IPS-20b (cell line): ENCODE measurements around the gene SPATA32.
"Not testable (repeated sequence)": the region's sequence is repeated elsewhere in the genome, so short reads cannot be mapped to it uniquely, and the experiment has no call there.

Experiments used
- H3K27ac ChIP-seq: one replicate; pipeline ENCODE4 v1.5.1; 2013; ENCODE audit warnings: low read length
- H3K27me3 ChIP-seq: 2 replicates; pipeline ENCODE4 v1.6.1; 2013; ENCODE audit warnings: mild to moderate bottlenecking, low read length, inconsistent platforms; ENCODE audit not compliant: insufficient read depth
- H3K36me3 ChIP-seq: 2 replicates; pipeline ENCODE4 v1.6.1; 2013; ENCODE audit warnings: low read depth, mild to moderate bottlenecking, inconsistent platforms, low read length, moderate library complexity; ENCODE audit not compliant: insufficient read depth
- H3K4me1 ChIP-seq: 2 replicates; pipeline ENCODE4 v1.6.1; 2013; ENCODE audit warnings: mild to moderate bottlenecking, control low read depth, inconsistent platforms, low read length, moderate library complexity; ENCODE audit not compliant: insufficient read depth
- H3K4me3 ChIP-seq: 2 replicates; pipeline ENCODE4 v1.5.1; 2013; ENCODE audit warnings: mild to moderate bottlenecking, low read length, inconsistent platforms
- H3K9ac ChIP-seq: 2 replicates; pipeline ENCODE4 v1.6.1; 2013; ENCODE audit warnings: low read depth, mild to moderate bottlenecking, inconsistent platforms, low read length, moderate library complexity
- H3K9me3 ChIP-seq: 2 replicates; pipeline ENCODE4 v1.6.1; 2013; ENCODE audit warnings: mild to moderate bottlenecking, low read depth, low read length, inconsistent platforms; ENCODE audit not compliant: insufficient read depth

The SPATA32 gene

DNA sequence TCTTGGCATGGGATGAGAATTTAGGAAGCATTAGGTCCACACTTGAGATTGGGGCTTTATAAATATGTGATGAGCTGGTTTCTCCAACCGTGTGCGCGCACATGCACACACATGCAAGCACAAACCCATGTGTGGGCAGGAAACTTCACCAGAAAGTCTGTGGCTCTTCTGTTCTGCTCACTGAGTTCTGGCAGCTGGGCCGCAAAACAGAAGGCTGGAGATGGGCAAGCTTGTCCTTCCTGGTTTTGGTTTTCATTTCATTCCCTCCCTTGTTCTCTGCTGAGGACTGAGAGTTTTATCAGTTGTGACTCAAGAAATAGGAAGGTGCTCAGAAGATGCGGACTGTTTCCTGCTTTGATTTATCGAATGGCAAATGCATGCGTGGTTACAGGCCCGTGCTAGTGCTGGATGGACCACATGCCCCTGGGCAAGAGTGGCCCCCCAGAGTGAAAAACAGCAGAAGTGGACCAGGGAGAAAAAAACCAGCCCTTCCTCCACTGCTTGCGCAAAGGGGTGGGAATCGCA lies 40.8 kb upstream of the SPATA32 start:
- H3K4me3 ChIP-seq, result no peak overlapping the region
- no peak overlapping the region for H3K27ac ChIP-seq
- H3K36me3 ChIP-seq, result no peaks in the 10 kb centered on the region
- H3K27me3 ChIP-seq, result no peaks in the 10 kb centered on the region
- H3K4me1 ChIP-seq, result no peaks in the 10 kb centered on the region; the same call in 1 of the 2 replicates
- no peak overlapping the region for H3K9ac ChIP-seq
- no peaks in the 10 kb centered on the region for H3K9me3 ChIP-seq

- not testable (repeated sequence) for H3K36me3 ChIP-seq, H3K9ac ChIP-seq, H3K27ac ChIP-seq, H3K4me1 ChIP-seq, H3K4me3 ChIP-seq, H3K9me3 ChIP-seq, H3K27me3 ChIP-seq
Measured at GRCh38 chr17:45302220-45302619, 40.3 kb upstream of the SPATA32 start.

GRCh38 chr17:45301674-45302073 lies 39.8 kb upstream of the SPATA32 start:
- H3K9ac ChIP-seq, result no peak overlapping the region
- H3K4me1 ChIP-seq, result no peaks in the 10 kb centered on the region; the same call in 1 of the 2 replicates
- H3K27ac ChIP-seq, result no peak overlapping the region

GRCh38 chr17:45300060-45300751 lies 38.3 kb upstream of the SPATA32 start:
- Histone ChIP-seq H3K36me3 (no peaks in the 10 kb centered on the region; the same call in 1 of the 2 replicates), H3K4me1 (no peaks in the 10 kb centered on the region), H3K9me3 (no peaks in the 10 kb centered on the region), H3K27me3 (no peaks in the 10 kb centered on the region), H3K4me3 (no peak overlapping the region), H3K9ac (no peak overlapping the region), H3K27ac (no peak overlapping the region)

More at GRCh38 chr17:45301674-45302073, 39.8 kb upstream of the SPATA32 start:
- no peaks in the 10 kb centered on the region; the same call in 1 of the 2 replicates for H3K36me3 ChIP-seq
- no peaks in the 10 kb centered on the region for H3K9me3 ChIP-seq
- no peak overlapping the region for H3K4me3 ChIP-seq
- H3K27me3 ChIP-seq, result no peaks in the 10 kb centered on the region

DNA sequence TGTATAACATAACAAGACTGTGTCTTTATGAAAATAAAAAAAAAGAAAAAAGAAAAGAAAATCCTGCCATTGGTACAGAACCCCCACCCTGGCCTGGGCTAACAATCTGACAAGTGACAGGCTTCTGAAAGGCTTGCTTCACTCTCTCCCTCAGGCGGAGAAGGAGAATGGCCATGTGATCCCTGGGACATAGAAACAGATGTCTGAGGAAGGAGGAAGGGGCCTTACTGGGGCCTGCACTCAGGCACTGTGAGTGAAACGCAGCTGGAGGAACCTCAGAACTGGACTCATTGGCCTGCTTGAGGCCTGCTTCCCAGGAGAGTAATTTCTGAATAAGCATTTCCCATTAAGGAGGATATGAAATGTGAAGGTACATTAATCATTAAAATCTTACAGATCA lies 37.5 kb upstream of the SPATA32 start:
- H3K27ac ChIP-seq, result no peak overlapping the region
- H3K9ac ChIP-seq, result no peak overlapping the region
- H3K4me3 ChIP-seq, result no peak overlapping the region

GRCh38 chr17:45298546-45299285 lies 36.8 kb upstream of the SPATA32 start:
- no peak overlapping the region for H3K27ac ChIP-seq
- no peak overlapping the region for H3K9ac ChIP-seq
- no peaks in the 10 kb centered on the region; the same call in 1 of the 2 replicates for H3K4me1 ChIP-seq
- no peak overlapping the region for H3K4me3 ChIP-seq
- H3K9me3 ChIP-seq, result no peaks in the 10 kb centered on the region
- H3K27me3 ChIP-seq, result no peaks in the 10 kb centered on the region
- no peaks in the 10 kb centered on the region; the same call in 1 of the 2 replicates for H3K36me3 ChIP-seq

More for the DNA sequence above, 37.5 kb upstream of the SPATA32 start:
- H3K36me3 ChIP-seq, result no peaks in the 10 kb centered on the region; the same call in 1 of the 2 replicates
- H3K27me3 ChIP-seq, result no peaks in the 10 kb centered on the region
- no peaks in the 10 kb centered on the region for H3K4me1 ChIP-seq
- no peaks in the 10 kb centered on the region for H3K9me3 ChIP-seq

- H3K4me3 ChIP-seq, result no peak overlapping the region
- H3K9me3 ChIP-seq, result no peaks in the 10 kb centered on the region
- no peak overlapping the region for H3K9ac ChIP-seq
- H3K36me3 ChIP-seq, result no peaks in the 10 kb centered on the region; the same call in 1 of the 2 replicates
- H3K4me1 ChIP-seq, result no peaks in the 10 kb centered on the region; the same call in 1 of the 2 replicates
- H3K27ac ChIP-seq, result no peak overlapping the region
- H3K27me3 ChIP-seq, result no peaks in the 10 kb centered on the region
Measured at GRCh38 chr17:45296833-45297124, 34.9 kb upstream of the SPATA32 start.

DNA sequence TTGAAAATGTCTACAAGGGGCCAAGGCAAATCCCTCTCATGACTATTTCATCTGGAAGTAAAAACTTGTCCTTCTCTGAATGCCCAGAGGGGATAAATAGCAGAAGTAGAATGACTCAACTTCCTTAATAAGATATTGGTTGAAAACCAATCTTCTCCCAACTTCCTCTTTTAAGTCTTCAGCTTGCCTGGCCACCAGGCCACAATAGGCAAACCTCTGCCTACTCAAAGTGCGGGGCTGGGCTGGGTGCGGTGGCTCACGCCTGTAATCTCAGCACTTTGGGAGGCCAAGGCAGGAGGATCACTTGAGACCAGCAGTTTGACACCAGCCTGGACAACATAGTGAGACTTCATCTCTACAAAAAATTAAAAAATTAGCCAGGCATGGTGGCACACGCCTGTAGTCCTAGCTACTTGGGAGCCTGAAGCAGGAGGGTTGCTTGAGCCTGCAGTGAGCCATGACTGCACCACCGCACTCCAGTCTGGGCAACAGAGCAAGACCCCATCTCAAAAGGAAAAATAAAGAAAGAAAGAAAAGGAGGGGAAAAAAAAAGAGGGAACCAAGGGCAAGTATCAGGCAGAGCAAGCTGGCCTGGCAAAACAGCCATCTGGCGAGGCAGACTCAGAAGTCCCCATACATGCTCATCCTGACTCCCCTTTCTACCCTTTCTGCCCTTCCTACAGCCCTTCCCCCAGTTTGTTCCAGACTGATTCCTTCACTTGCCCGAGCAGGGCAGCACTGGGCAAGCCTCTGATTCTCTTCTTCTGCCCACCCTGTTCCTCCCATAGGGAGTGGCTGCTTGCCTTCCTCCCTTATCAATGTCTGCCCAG lies 34.3 kb upstream of the SPATA32 start:
- Histone ChIP-seq H3K36me3 (no peaks in the 10 kb centered on the region; the same call in 1 of the 2 replicates), H3K27me3 (no peaks in the 10 kb centered on the region), H3K9ac (no peak overlapping the region), H3K4me1 (no peaks in the 10 kb centered on the region; the same call in 1 of the 2 replicates), H3K4me3 (no peak overlapping the region), H3K9me3 (no peaks in the 10 kb centered on the region), H3K27ac (no peak overlapping the region)

- Histone ChIP-seq H3K9ac (no peak overlapping the region), H3K27ac (no peak overlapping the region), H3K36me3 (peaks cover 3% of the 10 kb centered on the region; the same call in 1 of the 2 replicates), H3K4me1 (no peaks in the 10 kb centered on the region; the same call in 1 of the 2 replicates), H3K9me3 (no peaks in the 10 kb centered on the region), H3K27me3 (no peaks in the 10 kb centered on the region), H3K4me3 (no peak overlapping the region)
Measured at GRCh38 chr17:45294506-45294905, 32.6 kb upstream of the SPATA32 start.

DNA sequence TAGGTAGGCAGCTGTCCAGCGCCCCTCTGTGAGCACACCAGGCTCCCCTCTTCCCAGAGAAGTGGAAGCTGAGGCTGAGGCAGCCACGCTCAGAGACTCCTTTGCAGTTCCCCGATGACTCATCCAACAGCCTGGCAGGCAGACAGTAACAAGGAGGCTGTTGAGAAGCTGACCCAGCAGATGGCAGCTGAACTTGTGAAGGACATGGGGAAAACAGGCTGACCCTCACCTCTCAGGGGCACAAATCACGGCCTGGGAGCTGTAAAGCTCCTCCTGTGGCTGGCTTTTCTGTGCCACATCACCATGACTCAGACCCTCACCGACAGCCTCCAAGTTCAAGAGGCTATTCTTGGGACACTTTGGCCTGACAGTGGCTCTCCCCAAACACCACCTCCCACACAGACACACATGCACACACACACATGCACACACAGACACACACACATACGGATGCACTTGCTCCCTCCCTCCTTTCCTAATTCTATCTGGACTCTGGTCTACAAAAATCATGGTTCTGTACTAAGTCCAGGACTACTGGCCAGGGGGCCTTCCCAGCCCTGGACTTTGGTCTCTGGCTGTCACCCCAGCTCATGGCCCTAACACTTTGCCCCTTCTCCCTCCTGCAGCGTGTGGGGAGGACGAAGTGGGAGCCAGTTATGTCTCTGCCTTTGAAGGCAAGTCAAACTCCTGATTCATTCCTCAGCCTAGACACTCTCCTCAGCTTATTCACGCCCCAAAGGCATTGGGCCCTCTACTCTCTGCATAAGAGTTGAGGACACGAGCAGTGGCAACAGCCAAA lies 31.7 kb upstream of the SPATA32 start:
- H3K4me3 ChIP-seq, result no peak overlapping the region
- peaks cover 10% of the 10 kb centered on the region; the same call in 1 of the 2 replicates for H3K36me3 ChIP-seq
- H3K27ac ChIP-seq, result no peak overlapping the region
- no peaks in the 10 kb centered on the region for H3K9me3 ChIP-seq
- H3K27me3 ChIP-seq, result no peaks in the 10 kb centered on the region
- no peaks in the 10 kb centered on the region; the same call in 1 of the 2 replicates for H3K4me1 ChIP-seq
- H3K9ac ChIP-seq, result no peak overlapping the region
